A673 (cell line): ENCODE measurements around the gene MAST4. TPM values are rescaled to one million over a fixed set of nuclear protein-coding genes. Genes with fewer than 3 reads are reported as not detected.

ENCODE experiments used
- BruUV-seq: library from RNA; stranded (reverse); fragments of 400-500 nt; replicated peaks from 2 replicates; lab custom pipeline; 2021; lab: Mats Ljungman, UMichigan
- CTCF ChIA-PET: fragments of 300-600 bp; sonication (Branson Sonifier 250); formaldehyde crosslinking; loops from one replicate; lab custom pipeline; 2022; ENCODE audit warnings: antibody characterized with exemption; lab: Charles Lee
- POLR2A ChIA-PET: fragments of 300-600 bp; sonication (Branson Sonifier 250); formaldehyde crosslinking; loops from one replicate; lab custom pipeline; 2022; ENCODE audit warnings: antibody characterized with exemption; ENCODE audit not compliant: low non-redundant PET; lab: Charles Lee
- DNase-seq: peaks from one replicate; pipeline ENCODE4 v3.0.0-alpha.2; 2015; ENCODE audit warnings: low spot score
- H3K27ac ChIP-seq: fragments of 200-600 bp; sonication (generic); 2 replicates; pipeline ENCODE4 v1.5.1; 2016; ENCODE audit warnings: mixed run types, low read depth, mild to moderate bottlenecking, mixed read lengths, antibody characterized with exemption, low read length; ENCODE audit not compliant: poor library complexity, severe bottlenecking
- H3K27me3 ChIP-seq: fragments of 200-600 bp; sonication (generic); replicated peaks from 2 replicates; pipeline ENCODE4 v1.6.1; 2017; ENCODE audit warnings: mixed run types, low read depth, mild to moderate bottlenecking, mixed read lengths, antibody characterized with exemption, low read length; ENCODE audit not compliant: insufficient read depth, poor library complexity
- H3K36me3 ChIP-seq: fragments of 200-600 bp; sonication (generic); 2 replicates; pipeline ENCODE4 v1.6.1; 2016; ENCODE audit warnings: mixed run types, mild to moderate bottlenecking, mixed read lengths, antibody characterized with exemption, low read length; ENCODE audit not compliant: insufficient read depth, poor library complexity, severe bottlenecking
- H3K4me1 ChIP-seq: fragments of 200-600 bp; sonication (generic); 2 replicates; pipeline ENCODE4 v1.6.1; 2017; ENCODE audit warnings: mixed run types, mild to moderate bottlenecking, mixed read lengths, antibody characterized with exemption, low read length; ENCODE audit not compliant: insufficient read depth, poor library complexity, severe bottlenecking
- H3K4me3 ChIP-seq: fragments of 200-600 bp; sonication (generic); 2 replicates; pipeline ENCODE4 v1.5.1; 2016; ENCODE audit warnings: low read depth, mixed run types, mild to moderate bottlenecking, mixed read lengths, low read length; ENCODE audit not compliant: poor library complexity, severe bottlenecking
- H3K9me3 ChIP-seq: fragments of 200-600 bp; sonication (generic); 2 replicates; pipeline ENCODE4 v1.6.1; 2016; ENCODE audit warnings: mixed run types, low read depth, mild to moderate bottlenecking, mixed read lengths, antibody characterized with exemption, low read length; ENCODE audit not compliant: poor library complexity, severe bottlenecking
- EZH2 ChIP-seq: fragments of 200-600 bp; sonication (generic); IDR thresholded peaks from 2 replicates; pipeline ENCODE4 v1.6.1; 2017; ENCODE audit warnings: borderline replicate concordance, low read depth, mild to moderate bottlenecking, mixed read lengths, antibody characterized with exemption, low read length; ENCODE audit not compliant: poor library complexity, severe bottlenecking
- intact Hi-C: fragments of 100-400 bp; cut with micrococcal nuclease; formaldehyde crosslinking; loops from one replicate; pipeline ENCODE4 v1.10.0; 2022; ENCODE audit not compliant: unreplicated experiment
- total RNA-seq: library from RNA; stranded (reverse); gene quantifications from 2 replicates; pipeline ENCODE4 v1.2.3, GENCODE V29; 2021
- TF ChIP-seq, protein P1 (sequence below): fragments of 300-800, 200-600 bp; sonication (generic); conservative IDR thresholded peaks from 2 replicates; pipeline ENCODE4 v1.5.1; 2017; ENCODE audit warnings: low read depth, mild to moderate bottlenecking, antibody characterized with exemption, low read length, moderate library complexity, mixed read lengths

The MAST4 gene
- total RNA-seq, 1 experiment from 2014 or later = 4.5 TPM

DNA sequence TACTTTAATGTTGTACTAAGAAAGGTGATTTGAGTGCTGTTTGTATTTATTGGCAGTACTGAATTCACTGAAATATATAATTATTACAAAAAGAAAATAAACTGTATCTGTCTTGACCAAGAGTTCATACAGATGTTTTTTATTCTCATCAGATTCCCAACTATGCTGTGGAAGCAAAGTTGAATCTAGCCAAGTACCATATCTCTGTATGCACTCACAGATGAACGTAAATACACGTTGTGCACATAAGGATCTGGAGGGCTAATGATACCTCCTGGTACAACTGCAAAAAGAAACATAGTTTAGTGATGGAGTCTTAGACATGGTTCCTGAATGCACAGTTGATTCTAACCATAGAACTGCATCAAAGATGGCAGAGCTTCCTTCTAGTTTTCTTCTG lies 431.0 kb downstream of the MAST4 start:
- ChIA-PET POLR2A (no interaction called here), CTCF (no interaction called here)
- no peaks in the 10 kb centered on the region for H3K4me1 ChIP-seq
- no peaks in the 10 kb centered on the region for H3K9me3 ChIP-seq
- no peak for DNase-seq
- intact Hi-C loops = no loop called here
- no peaks in the 10 kb centered on the region for H3K36me3 ChIP-seq
- no peaks in the 10 kb centered on the region for H3K27me3 ChIP-seq
- TF ChIP-seq, protein P1, sequence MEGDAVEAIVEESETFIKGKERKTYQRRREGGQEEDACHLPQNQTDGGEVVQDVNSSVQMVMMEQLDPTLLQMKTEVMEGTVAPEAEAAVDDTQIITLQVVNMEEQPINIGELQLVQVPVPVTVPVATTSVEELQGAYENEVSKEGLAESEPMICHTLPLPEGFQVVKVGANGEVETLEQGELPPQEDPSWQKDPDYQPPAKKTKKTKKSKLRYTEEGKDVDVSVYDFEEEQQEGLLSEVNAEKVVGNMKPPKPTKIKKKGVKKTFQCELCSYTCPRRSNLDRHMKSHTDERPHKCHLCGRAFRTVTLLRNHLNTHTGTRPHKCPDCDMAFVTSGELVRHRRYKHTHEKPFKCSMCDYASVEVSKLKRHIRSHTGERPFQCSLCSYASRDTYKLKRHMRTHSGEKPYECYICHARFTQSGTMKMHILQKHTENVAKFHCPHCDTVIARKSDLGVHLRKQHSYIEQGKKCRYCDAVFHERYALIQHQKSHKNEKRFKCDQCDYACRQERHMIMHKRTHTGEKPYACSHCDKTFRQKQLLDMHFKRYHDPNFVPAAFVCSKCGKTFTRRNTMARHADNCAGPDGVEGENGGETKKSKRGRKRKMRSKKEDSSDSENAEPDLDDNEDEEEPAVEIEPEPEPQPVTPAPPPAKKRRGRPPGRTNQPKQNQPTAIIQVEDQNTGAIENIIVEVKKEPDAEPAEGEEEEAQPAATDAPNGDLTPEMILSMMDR = no peak
- no peak for TF ChIP-seq EZH2
- no peak overlapping the region for H3K4me3 ChIP-seq
- no peak overlapping the region for H3K27ac ChIP-seq
- no TSS peak for BruUV-seq

DNA sequence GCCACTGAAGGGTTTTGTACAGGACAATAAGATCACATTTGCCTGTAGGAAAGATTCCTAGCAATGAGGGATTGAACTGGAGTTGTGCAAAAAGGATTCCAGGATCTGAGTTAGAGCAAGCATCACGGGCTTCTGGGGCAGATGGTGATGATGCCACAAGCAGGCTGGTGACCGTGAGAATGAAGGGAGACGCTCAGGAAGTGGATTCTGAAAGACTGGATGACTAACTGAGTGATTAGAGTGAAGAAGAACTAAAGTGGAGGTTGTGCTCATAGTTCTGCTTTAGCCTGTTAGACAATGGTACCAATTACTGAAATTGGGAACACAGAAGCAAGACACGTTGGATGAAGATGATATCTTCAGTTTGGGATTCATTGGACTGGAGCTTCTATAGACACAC lies 432.2 kb downstream of the MAST4 start:
- intact Hi-C loops = no loop called here
- Histone ChIP-seq H3K4me3 (no peak overlapping the region), H3K27me3 (no peaks in the 10 kb centered on the region), H3K4me1 (no peaks in the 10 kb centered on the region), H3K27ac (no peak overlapping the region), H3K9me3 (no peaks in the 10 kb centered on the region), H3K36me3 (no peaks in the 10 kb centered on the region)
- ChIA-PET POLR2A (no interaction called here), CTCF (no interaction called here)
- no peak for TF ChIP-seq EZH2
- TF ChIP-seq, protein P1 = no peak
- BruUV-seq = no TSS peak
- no peak for DNase-seq

DNA sequence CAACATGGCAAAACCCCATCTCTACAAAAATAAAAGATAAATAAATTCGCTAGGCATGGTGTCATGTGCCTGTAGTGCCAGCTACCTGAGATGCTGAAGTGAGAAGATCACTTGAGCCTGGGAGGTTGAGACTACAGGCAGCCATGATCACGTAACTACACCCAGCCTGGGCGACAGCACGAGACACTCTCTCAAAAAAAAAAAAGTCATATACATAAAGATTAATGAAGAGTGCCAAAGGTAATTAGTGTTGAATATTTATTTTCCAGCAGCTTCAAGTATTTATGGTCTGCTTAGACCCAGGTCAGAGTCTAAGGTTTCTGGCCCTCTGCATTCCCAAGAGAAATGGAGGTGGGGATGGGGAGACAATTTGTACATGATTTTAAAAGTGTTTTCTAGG lies 432.7 kb downstream of the MAST4 start:
- DNase-seq = no peak
- BruUV-seq = no TSS peak
- ChIA-PET POLR2A (no interaction called here), CTCF (no interaction called here)
- no peak overlapping the region for H3K27ac ChIP-seq
- no peaks in the 10 kb centered on the region for H3K9me3 ChIP-seq
- no peaks in the 10 kb centered on the region for H3K4me1 ChIP-seq
- H3K4me3 ChIP-seq = no peak overlapping the region
- no peaks in the 10 kb centered on the region for H3K36me3 ChIP-seq
- H3K27me3 ChIP-seq = no peaks in the 10 kb centered on the region
- no peak for TF ChIP-seq EZH2
- TF ChIP-seq, protein P1 = no peak
- intact Hi-C loops = no loop called here
